Ishikawa (cell line): ENCODE measurements around the gene MRPS11.

Experiments used
- CEBPB ChIP-seq: IDR thresholded peaks from 2 replicates; pipeline ENCODE4 v1.6.1; 2012
- CREB1 ChIP-seq: IDR thresholded peaks from 2 replicates; pipeline ENCODE4 v1.6.1; 2012; ENCODE audit warnings: low read depth
- EGR1 ChIP-seq: IDR thresholded peaks from 2 replicates; pipeline ENCODE4 v1.6.1; 2012
- EP300 ChIP-seq: IDR thresholded peaks from 2 replicates; pipeline ENCODE4 v1.6.1; 2012; ENCODE audit warnings: borderline replicate concordance
- FOXM1 ChIP-seq: IDR thresholded peaks from 2 replicates; pipeline ENCODE4 v1.6.1; 2012; ENCODE audit warnings: low read depth, borderline replicate concordance
- MAX ChIP-seq: IDR thresholded peaks from 2 replicates; pipeline ENCODE4 v1.6.1; 2012
- NFIC ChIP-seq: IDR thresholded peaks from 2 replicates; pipeline ENCODE4 v1.6.1; 2012
- RAD21 ChIP-seq: IDR thresholded peaks from 2 replicates; pipeline ENCODE4 v1.6.1; 2012; ENCODE audit warnings: low read depth
- TAF1 ChIP-seq: IDR thresholded peaks from 2 replicates; pipeline ENCODE4 v1.6.1; 2012; ENCODE audit warnings: low read depth, mild to moderate bottlenecking
- TCF12 ChIP-seq: IDR thresholded peaks from 2 replicates; pipeline ENCODE4 v1.6.1; 2012; ENCODE audit warnings: low read depth
- TEAD4 ChIP-seq: IDR thresholded peaks from 2 replicates; pipeline ENCODE4 v1.6.1; 2012
- USF1 ChIP-seq: IDR thresholded peaks from 2 replicates; pipeline ENCODE4 v1.6.1; 2012
- YY1 ChIP-seq: IDR thresholded peaks from 2 replicates; pipeline ENCODE4 v1.6.1; 2012; ENCODE audit warnings: low read depth
- ZBTB7A ChIP-seq: IDR thresholded peaks from 2 replicates; pipeline ENCODE4 v1.6.1; 2012; ENCODE audit warnings: low read depth
- TF ChIP-seq, protein P1 (sequence below): IDR thresholded peaks from 2 replicates; pipeline ENCODE4 v1.6.1; 2012; ENCODE audit warnings: low read depth, mild to moderate bottlenecking

Gene MRPS11

GRCh38 chr15:88470625-88471372, 3.3 kb downstream of the MRPS11 start:
- TF ChIP-seq, protein P1, sequence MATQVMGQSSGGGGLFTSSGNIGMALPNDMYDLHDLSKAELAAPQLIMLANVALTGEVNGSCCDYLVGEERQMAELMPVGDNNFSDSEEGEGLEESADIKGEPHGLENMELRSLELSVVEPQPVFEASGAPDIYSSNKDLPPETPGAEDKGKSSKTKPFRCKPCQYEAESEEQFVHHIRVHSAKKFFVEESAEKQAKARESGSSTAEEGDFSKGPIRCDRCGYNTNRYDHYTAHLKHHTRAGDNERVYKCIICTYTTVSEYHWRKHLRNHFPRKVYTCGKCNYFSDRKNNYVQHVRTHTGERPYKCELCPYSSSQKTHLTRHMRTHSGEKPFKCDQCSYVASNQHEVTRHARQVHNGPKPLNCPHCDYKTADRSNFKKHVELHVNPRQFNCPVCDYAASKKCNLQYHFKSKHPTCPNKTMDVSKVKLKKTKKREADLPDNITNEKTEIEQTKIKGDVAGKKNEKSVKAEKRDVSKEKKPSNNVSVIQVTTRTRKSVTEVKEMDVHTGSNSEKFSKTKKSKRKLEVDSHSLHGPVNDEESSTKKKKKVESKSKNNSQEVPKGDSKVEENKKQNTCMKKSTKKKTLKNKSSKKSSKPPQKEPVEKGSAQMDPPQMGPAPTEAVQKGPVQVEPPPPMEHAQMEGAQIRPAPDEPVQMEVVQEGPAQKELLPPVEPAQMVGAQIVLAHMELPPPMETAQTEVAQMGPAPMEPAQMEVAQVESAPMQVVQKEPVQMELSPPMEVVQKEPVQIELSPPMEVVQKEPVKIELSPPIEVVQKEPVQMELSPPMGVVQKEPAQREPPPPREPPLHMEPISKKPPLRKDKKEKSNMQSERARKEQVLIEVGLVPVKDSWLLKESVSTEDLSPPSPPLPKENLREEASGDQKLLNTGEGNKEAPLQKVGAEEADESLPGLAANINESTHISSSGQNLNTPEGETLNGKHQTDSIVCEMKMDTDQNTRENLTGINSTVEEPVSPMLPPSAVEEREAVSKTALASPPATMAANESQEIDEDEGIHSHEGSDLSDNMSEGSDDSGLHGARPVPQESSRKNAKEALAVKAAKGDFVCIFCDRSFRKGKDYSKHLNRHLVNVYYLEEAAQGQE, result no peak
- no peak for TF ChIP-seq MAX
- no peak for TF ChIP-seq TEAD4
- no peak for TF ChIP-seq ZBTB7A
- no peak for TF ChIP-seq FOXM1
- no peak for TF ChIP-seq USF1
- no peak for TF ChIP-seq TCF12
- TF ChIP-seq TAF1, result no peak
- no peak for TF ChIP-seq CREB1
- no peak for TF ChIP-seq NFIC
- TF ChIP-seq YY1, result no peak
- no peak for TF ChIP-seq RAD21
- no peak for TF ChIP-seq EP300

GRCh38 chr15:88472225-88472624, 4.7 kb downstream of the MRPS11 start:
- TF ChIP-seq ZBTB7A (no peak), TEAD4 (no peak), CEBPB (no peak), MAX (no peak), USF1 (no peak), YY1 (no peak), EP300 (no peak), TCF12 (no peak), TAF1 (no peak), EGR1 (no peak), CREB1 (no peak), FOXM1 (no peak), NFIC (no peak), RAD21 (no peak)
- TF ChIP-seq, protein P1, result no peak

DNA sequence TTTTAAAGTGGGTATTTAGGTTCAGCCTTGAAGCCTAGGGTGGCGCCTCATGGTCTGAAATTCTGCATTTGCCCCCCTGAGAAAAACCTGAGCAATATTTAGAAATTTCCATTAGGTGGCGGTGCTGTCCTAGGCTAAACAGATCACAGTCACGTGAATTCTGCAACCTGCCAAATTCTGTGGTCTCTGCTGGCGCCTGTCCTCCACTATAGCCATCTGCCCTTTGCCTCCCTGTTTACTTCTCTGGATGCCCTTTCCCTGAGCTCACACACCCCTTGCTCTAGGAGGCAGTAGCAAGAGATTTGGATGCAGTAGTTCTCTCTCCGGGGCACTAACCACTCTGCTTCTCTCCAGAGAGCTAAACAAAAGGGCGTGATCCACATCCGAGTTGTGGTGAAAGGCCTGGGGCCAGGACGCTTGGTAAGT, 9.1 kb downstream of the MRPS11 start:
- TF ChIP-seq NFIC (no peak), EGR1 (no peak), CEBPB (no peak), CREB1 (no peak), TEAD4 (no peak), FOXM1 (no peak), TCF12 (no peak), YY1 (no peak), ZBTB7A (no peak), TAF1 (no peak), MAX (no peak), RAD21 (peak; percentile 52), USF1 (0 out of 2 replicates have a peak, but pooled peaks have one; percentile 24)
- TF ChIP-seq, protein P1, result no peak
